ENCODE data around the gene RSU1. TPM values are rescaled to one million over a fixed set of nuclear protein-coding genes. Genes with fewer than 3 reads are reported as not detected.
A peak's percentile ranks its signal among the peaks of the same experiment; 100 is the strongest.

RSU1 gene
- total and polyA plus RNA-seq, 2 experiments from 2014 or later = 109 to 236 TPM

DNA sequence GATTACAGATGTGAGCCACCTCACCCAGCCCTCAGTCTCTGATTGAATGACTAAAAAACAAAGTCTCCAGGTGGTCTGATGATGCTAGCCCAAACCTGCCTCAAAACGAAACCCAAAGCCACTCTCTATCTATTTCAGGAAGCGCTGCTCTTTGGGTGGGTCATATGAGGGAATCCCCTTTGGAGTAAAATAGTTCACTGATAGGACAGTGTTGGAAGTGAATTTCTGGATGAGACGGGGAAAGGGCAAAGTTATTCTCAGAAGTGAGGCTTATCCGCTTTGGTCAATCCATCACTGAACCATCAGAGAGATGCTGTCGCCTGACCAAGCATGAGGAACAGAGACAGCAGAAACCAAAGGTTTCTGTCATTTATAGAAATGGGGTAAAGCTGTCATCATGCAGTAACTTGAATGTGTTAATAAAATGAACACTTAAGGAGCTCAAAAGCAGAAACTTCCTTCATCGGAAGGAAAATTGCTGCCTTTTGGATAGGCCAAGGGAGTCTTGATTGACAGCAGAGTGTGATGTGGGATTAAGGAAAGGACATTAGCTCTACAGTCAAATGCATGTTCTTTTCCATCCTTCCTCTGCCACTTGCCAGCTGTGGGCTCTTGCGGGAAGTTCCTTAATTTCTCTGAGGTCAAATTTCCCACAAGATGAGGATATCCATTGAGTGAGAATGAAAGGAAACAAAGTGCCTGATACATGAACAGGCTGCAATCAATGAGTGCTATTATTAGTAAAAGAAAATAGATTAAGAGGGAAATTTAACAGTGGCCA is 230.7 kb downstream of the RSU1 start:
- Histone ChIP-seq H3K36me3 (ENCODE audit: low read depth) (0 out of 2 replicates have a peak, but pooled peaks cover 2% of the 10 kb centered on the region), H3K4me1 (ENCODE audit: insufficient read depth) (no peaks in the 10 kb centered on the region), H3K27ac (no peak overlapping the region), H3K9me3 (ENCODE audit: low read depth) (no peaks in the 10 kb centered on the region), H3F3A (ENCODE audit: insufficient read depth) (no peaks in the 10 kb centered on the region), H3K27me3 (replicated peaks; ENCODE audit: insufficient read depth) (no peaks in the 10 kb centered on the region), H3K4me2 (ENCODE audit: unreplicated experiment) (no peak overlapping the region), H2AFZ (no peak overlapping the region), H4K20me1 (ENCODE audit: insufficient read depth) (no peaks in the 10 kb centered on the region), H3K9ac (no peak overlapping the region), H3K9me2 (ENCODE audit: insufficient read depth) (no peaks in the 10 kb centered on the region), H3K79me2 (ENCODE audit: insufficient read depth) (no peaks in the 10 kb centered on the region), H3K4me3 (no peak overlapping the region)
- in situ Hi-C loops (cut with MboI) = no loop called here
- WGBS, 2 experiments (ENCODE audit: low coverage in 1 of 2, low lambda C conversion rate in 2 of 2, missing lambda C conversion rate in 2 of 2) = 83 to 86% methylated on average over 7 of the region's 7 CpGs
- DNase-seq = no peak
- no peak for TF ChIP-seq EZH2phosphoT487 (IDR thresholded peaks at IDR 0.05; ENCODE audit: insufficient read depth, low read depth)

DNA sequence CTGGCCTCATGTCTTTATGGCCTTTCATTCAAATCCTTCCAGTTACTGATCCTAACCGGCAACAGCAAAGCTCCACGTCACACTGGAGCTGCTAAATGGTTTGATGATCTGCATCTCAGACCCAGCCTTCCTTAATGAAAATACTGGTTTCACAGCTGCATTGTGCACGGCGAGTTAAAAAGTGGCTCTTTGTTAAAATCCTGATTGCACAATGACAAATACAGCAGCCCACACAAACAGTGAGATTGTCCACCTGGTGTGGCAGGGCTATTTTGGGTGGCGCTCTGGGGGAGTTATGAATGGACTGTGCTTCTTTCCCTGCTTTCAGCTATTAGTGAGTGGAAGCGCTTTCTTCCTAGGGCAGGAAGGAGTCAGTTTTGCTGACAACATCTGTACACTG is 232.1 kb downstream of the RSU1 start:
- H3K27ac ChIP-seq = no peak overlapping the region
- no peaks in the 10 kb centered on the region for H3F3A ChIP-seq (ENCODE audit: insufficient read depth)
- H3K36me3 ChIP-seq (ENCODE audit: low read depth) = no peaks in the 10 kb centered on the region
- H3K9me2 ChIP-seq (ENCODE audit: insufficient read depth) = no peaks in the 10 kb centered on the region
- in situ Hi-C loops (cut with MboI) = no loop called here
- H3K27me3 ChIP-seq (replicated peaks; ENCODE audit: insufficient read depth) = no peaks in the 10 kb centered on the region
- no peak overlapping the region for H3K4me2 ChIP-seq (ENCODE audit: unreplicated experiment)
- H3K9ac ChIP-seq = no peak overlapping the region
- no peak overlapping the region for H3K4me3 ChIP-seq
- H3K9me3 ChIP-seq (ENCODE audit: low read depth) = no peaks in the 10 kb centered on the region
- WGBS, 2 experiments (ENCODE audit: low coverage in 1 of 2, low lambda C conversion rate in 2 of 2, missing lambda C conversion rate in 2 of 2) = 97 to 98% methylated on average over 6 of the region's 6 CpGs
- H3K4me1 ChIP-seq (ENCODE audit: insufficient read depth) = no peaks in the 10 kb centered on the region
- H3K79me2 ChIP-seq (ENCODE audit: insufficient read depth) = no peaks in the 10 kb centered on the region
- TF ChIP-seq EZH2 (IDR thresholded peaks at IDR 0.05; ENCODE audit: insufficient read depth, poor library complexity, severe bottlenecking) (no peak), EZH2phosphoT487 (IDR thresholded peaks at IDR 0.05; ENCODE audit: insufficient read depth, low read depth) (no peak)
- DNase-seq = no peak
- no peak overlapping the region for H2AFZ ChIP-seq
- no peaks in the 10 kb centered on the region for H4K20me1 ChIP-seq (ENCODE audit: insufficient read depth)

DNA sequence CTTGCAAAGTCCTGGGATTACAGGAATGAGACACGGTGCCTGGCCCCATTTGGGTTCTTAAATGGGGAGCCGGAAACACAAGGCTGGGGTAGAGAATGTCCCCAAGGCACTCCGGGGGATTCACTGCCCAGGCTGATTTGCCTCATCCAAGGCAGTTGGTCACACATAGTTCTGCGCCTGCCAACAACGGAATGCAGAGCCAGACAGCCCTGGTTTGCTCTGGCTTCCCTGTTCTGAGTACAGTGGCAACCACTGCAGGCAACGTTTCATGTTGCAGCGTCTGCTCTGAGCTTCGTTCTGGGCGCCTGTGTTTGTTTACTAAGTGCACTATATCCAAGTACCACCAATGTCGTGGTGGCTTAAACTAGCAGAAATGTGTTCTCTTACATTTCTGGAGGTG is 233.8 kb downstream of the RSU1 start:
- Histone ChIP-seq H3K27ac (no peak overlapping the region), H3F3A (ENCODE audit: insufficient read depth) (no peaks in the 10 kb centered on the region), H3K79me2 (ENCODE audit: insufficient read depth) (no peaks in the 10 kb centered on the region), H3K9me2 (ENCODE audit: insufficient read depth) (no peaks in the 10 kb centered on the region), H2AFZ (no peak overlapping the region), H3K9me3 (ENCODE audit: low read depth) (no peaks in the 10 kb centered on the region), H3K27me3 (replicated peaks; ENCODE audit: insufficient read depth) (no peaks in the 10 kb centered on the region), H3K4me2 (ENCODE audit: unreplicated experiment) (no peak overlapping the region), H3K4me1 (ENCODE audit: insufficient read depth) (no peaks in the 10 kb centered on the region), H4K20me1 (ENCODE audit: insufficient read depth) (no peaks in the 10 kb centered on the region), H3K9ac (no peak overlapping the region), H3K4me3 (no peak overlapping the region), H3K36me3 (ENCODE audit: low read depth) (no peaks in the 10 kb centered on the region)
- TF ChIP-seq EZH2phosphoT487 (IDR thresholded peaks at IDR 0.05; ENCODE audit: insufficient read depth, low read depth) (no peak), EZH2 (IDR thresholded peaks at IDR 0.05; ENCODE audit: insufficient read depth, poor library complexity, severe bottlenecking) (no peak)
- 19 to 24% methylated on average over 10 of the region's 10 CpGs for WGBS, 2 experiments (ENCODE audit: low coverage in 1 of 2, low lambda C conversion rate in 2 of 2, missing lambda C conversion rate in 2 of 2)
- in situ Hi-C loops (cut with MboI) = no loop called here
- DNase-seq = peak; percentile 21

DNA sequence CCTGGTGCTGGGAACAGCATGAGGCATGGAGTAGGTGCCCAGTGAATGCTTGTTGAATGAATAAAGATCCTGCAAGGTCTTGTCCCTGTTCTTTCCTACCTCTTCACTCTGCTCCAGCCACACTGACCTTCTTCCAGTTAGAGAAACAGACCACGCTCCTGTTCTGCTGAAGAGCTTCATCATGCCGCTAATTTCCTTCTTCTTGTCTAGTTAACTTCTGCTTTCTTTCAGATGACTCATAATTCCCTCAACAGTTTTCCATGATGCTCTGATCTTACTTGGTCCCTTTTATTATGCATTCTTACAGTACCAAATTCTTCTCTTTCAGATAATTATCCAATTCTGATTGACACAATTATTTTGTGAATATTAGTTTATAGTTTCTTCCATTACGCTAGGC is 236.0 kb downstream of the RSU1 start:
- Histone ChIP-seq H3K4me1 (ENCODE audit: insufficient read depth) (no peaks in the 10 kb centered on the region), H3K9me2 (ENCODE audit: insufficient read depth) (no peaks in the 10 kb centered on the region), H3K27me3 (replicated peaks; ENCODE audit: insufficient read depth) (no peaks in the 10 kb centered on the region), H3K9me3 (ENCODE audit: low read depth) (no peaks in the 10 kb centered on the region), H3F3A (ENCODE audit: insufficient read depth) (no peaks in the 10 kb centered on the region), H3K4me3 (no peak overlapping the region), H3K79me2 (ENCODE audit: insufficient read depth) (no peaks in the 10 kb centered on the region), H3K4me2 (ENCODE audit: unreplicated experiment) (no peak overlapping the region), H4K20me1 (ENCODE audit: insufficient read depth) (no peaks in the 10 kb centered on the region), H3K27ac (no peak overlapping the region), H2AFZ (no peak overlapping the region), H3K9ac (no peak overlapping the region), H3K36me3 (ENCODE audit: low read depth) (no peaks in the 10 kb centered on the region)
- in situ Hi-C loops (cut with MboI) = no loop called here
- no peak for DNase-seq
- TF ChIP-seq EZH2phosphoT487 (IDR thresholded peaks at IDR 0.05; ENCODE audit: insufficient read depth, low read depth) (no peak), EZH2 (IDR thresholded peaks at IDR 0.05; ENCODE audit: insufficient read depth, poor library complexity, severe bottlenecking) (no peak)
- 93% methylated on average over 3 of the region's 3 CpGs for WGBS, 2 experiments (ENCODE audit: low coverage in 1 of 2, low lambda C conversion rate in 2 of 2, missing lambda C conversion rate in 2 of 2)

All from GM23248 (cell line).